GM19328 (cell line): Measurements from ENCODE around the gene ABCA12.
"Not testable (repeated sequence)": the region's sequence is repeated elsewhere in the genome, so short reads cannot be mapped to it uniquely, and the experiment has no call there.

Experiments used
- ATAC-seq: cut with Tn5 transposase; IDR thresholded peaks from one replicate; pipeline ENCODE4 v1.9.1; 2021; ENCODE audit warnings: mild to moderate bottlenecking, moderate library complexity; ENCODE audit not compliant: unreplicated experiment

Gene ABCA12, protein sequence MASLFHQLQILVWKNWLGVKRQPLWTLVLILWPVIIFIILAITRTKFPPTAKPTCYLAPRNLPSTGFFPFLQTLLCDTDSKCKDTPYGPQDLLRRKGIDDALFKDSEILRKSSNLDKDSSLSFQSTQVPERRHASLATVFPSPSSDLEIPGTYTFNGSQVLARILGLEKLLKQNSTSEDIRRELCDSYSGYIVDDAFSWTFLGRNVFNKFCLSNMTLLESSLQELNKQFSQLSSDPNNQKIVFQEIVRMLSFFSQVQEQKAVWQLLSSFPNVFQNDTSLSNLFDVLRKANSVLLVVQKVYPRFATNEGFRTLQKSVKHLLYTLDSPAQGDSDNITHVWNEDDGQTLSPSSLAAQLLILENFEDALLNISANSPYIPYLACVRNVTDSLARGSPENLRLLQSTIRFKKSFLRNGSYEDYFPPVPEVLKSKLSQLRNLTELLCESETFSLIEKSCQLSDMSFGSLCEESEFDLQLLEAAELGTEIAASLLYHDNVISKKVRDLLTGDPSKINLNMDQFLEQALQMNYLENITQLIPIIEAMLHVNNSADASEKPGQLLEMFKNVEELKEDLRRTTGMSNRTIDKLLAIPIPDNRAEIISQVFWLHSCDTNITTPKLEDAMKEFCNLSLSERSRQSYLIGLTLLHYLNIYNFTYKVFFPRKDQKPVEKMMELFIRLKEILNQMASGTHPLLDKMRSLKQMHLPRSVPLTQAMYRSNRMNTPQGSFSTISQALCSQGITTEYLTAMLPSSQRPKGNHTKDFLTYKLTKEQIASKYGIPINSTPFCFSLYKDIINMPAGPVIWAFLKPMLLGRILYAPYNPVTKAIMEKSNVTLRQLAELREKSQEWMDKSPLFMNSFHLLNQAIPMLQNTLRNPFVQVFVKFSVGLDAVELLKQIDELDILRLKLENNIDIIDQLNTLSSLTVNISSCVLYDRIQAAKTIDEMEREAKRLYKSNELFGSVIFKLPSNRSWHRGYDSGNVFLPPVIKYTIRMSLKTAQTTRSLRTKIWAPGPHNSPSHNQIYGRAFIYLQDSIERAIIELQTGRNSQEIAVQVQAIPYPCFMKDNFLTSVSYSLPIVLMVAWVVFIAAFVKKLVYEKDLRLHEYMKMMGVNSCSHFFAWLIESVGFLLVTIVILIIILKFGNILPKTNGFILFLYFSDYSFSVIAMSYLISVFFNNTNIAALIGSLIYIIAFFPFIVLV (N-terminal part only)

DNA sequence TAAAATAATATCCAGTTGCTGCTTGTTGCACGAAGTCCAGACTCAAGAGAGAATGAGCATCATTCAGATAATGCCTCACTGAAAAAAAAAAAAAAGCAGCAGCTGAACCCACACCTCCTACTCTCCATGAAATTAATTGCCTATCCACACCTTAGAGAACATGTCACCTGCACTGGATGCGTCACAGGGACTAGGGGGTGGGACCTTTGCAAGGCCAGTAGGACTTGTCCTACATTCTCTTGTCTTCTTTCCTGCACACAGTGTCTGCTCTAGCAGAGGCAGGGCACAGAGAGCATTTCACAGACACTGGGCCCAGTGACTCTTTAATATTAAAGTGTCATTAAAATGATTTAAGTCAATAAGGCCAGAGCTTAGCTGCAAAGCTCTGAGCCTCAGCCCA, at the start of gene ABCA12:
ABCA12 (minus strand) TSS at position 148 of the 400 bp plus-strand sequence. CDS start 418 bp downstream, outside the sequence.
- ATAC-seq = no peak

DNA sequence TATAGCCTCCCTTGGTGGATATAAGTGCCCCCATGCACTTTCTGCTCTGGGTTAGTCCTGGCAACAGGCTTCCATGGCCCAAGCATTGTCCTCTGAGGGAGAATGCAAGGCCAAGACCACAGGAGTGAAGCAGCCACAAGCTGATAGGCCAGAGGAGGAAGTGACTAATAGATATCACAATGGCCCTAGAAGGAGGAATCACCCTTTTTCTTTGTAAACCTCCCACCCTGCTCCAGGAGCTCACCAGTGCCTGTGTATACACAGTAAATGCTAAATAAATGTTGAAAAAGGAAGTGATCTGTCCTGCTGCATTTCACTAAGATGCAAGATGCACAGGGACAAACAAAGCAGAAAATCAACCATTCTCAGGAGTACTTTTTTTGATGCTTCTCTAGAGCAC, 49.7 kb upstream of the ABCA12 start:
- no peak for ATAC-seq

DNA sequence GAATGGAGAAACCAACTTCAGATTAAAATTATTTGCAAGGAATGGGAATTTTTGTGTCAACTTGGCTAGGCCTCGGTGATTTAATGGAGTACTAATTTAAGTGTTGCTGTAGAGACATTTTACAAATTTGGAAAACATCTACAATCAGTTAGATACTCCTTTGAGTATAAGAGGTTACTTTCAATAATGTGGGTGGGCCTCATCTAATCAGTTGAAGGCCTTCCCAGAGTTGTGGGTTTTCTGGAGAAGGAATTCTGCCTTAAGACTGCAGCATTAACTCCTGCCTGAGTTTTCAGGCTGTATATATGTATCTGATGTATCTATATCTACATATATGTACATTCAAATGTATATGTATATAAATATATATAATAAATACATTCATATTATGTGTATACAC, 47.6 kb upstream of the ABCA12 start:
- ATAC-seq = no peak

GRCh38 chr2:215178121-215178520, 39.7 kb upstream of the ABCA12 start:
- no peak for ATAC-seq

DNA sequence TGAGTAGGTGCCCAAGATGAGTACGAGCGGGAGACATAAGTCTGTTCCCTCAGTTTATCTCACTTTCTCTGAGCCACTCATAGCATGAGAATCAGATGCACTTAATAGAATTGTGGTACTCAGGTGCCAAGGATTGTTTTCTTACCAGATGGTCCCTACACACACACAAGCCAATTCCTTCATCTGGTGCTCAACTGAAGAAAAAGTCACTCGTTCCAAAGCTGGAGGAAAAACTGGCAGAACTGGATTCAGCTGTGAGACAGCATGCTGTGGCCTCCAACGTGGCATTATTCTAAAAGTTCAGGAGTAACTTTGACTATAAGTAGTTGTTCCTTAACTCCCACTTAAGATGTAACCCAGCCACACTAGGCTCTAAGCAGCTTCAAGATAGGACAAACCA, 33.4 kb upstream of the ABCA12 start:
- ATAC-seq = no peak

- peak; percentile 64 for ATAC-seq
These were observed 32.7 kb upstream of the ABCA12 start for GRCh38 chr2:215171151-215171550.

- not testable (repeated sequence) for ATAC-seq
These were observed 28.1 kb upstream of the ABCA12 start for GRCh38 chr2:215166505-215166904.

DNA sequence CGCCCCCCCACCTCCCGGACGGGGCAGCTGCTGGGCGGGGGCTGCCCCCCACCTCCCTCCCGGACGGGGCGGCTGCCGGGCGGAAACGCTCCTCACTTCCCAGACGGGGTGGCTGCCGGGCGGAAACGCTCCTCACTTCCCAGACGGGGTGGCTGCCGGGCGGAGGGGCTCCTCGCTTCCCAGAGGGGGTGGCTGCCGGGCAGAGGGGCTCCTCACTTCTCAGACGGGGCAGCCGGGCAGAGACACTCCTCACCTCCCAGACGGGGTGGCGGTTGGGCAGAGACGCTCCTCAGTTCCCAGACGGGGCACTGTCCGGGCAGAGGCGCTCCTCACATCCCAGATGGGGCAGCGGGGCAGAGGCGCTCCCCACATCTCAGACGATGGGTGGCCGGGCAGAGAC, 24.9 kb upstream of the ABCA12 start:
- not testable (repeated sequence) for ATAC-seq

DNA sequence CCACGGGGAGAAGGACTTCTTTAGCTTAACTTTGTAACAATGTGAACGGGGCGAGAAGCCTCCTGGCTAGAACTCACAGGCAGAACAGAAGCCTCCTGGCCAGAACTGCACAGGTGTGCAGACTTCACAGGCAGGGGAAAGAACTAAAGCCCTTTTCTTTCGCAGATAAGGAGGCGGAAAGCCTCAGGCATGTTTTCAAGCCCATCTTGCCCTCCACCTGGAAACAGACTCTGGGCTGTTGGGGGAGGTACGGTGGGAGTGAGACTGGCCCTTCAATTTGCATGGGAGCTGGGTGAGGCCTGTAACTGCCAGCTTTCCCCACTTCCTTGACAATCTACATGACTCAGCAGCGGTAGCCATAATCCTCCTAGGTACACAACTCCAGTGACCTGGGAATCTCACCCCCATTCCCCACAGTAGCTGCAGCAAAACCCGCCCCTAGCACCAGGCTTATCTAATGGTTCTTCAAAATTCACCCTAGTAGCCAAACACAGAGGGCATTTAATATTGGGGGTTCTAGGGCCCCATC, 22.9 kb upstream of the ABCA12 start:
- ATAC-seq = no peak

DNA sequence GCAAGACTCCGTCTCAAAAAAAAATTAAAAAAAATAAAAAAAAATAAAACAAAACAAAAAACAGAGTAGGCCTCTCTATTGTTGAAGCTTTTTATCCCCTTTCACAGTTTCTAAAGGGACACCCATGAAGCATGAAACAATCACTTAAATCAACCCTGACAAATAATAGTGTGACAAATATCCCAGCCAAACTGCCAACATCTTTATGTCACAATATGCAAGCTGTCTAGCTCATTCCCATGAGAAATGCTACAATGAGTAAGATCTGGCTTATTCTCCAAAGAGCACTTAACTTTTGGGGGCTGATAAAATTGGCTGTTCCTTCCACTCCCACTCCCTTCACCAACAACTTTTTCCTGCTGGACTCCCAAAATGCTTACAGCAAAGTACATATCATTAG, 21.7 kb upstream of the ABCA12 start:
- ATAC-seq = no peak

DNA sequence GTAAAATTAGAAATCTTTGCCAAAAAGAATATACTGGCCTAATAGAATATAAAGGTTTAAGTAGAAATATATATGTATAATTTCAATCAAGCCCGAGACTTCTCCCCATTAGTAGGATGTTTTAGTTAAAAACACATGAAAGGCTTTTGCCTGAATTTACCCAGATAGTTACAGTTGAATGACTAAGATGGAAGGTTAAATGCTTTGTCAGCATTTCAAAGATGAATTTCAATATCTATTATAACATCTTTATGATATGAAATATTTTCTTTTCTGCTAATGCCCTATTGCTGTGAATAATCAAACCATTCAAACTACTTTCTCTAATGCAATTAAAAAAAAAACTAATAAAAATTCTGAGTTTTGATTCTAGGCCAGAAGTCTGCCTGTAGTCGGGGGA, 18.0 kb upstream of the ABCA12 start:
- no peak for ATAC-seq

DNA sequence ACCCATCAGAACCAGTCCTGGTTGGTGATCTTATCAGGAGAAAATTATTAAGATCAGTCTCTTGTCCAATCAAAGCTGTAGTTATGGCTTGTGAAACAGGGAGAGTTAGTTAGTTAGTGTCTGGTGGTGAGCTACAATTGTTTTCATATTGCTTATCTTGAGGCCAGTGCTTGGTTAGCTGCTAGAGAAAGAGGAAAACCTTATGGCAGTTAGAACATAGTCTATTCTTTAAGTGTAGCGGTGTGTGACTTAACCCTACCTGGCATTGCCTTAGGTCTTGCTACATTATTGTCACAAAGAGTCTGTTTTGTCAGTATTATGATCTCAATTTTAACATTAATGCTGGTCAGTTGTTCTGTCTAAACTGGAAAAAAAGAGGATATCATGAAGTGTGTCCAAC, 11.5 kb upstream of the ABCA12 start:
- ATAC-seq = no peak

DNA sequence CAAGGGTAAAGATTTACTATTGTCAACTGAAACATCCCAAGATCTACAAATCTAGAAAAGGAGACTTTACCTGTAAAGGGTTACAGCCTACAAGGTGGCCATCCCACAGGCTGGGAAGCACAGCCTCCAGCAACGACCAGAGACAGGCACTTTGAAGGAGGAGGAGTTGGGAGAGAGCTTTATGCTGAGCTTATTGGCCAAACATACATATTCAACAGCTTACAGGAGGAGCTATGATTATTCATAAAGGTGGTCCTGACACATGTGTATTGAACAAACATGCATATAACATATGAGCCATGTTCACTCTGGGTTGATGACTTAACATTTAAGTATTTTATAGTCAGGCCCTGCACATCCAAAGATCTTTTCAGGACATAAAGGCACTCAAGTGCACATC, 11.1 kb upstream of the ABCA12 start:
- ATAC-seq = no peak

- ATAC-seq = no peak
These were observed 10.6 kb upstream of the ABCA12 start for GRCh38 chr2:215149060-215149459.

DNA sequence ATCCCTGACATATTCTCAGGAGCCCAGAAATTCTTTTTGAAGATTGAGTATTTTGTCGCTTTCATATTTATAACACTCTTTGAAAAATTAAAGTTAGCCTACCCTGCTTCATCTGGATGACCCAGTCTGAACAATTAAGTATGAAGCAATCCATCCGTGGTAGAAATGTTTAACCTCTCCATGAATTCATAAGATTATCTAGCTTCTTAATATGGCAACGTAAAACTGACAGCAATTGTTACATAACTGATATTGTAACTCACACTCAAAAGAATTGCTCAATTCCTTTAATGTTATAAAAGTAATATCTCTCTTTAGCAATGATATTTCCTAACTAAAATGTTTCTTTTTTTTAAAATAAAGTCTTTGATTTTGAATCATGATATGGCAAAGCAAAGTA, 7.2 kb upstream of the ABCA12 start:
- ATAC-seq = no peak

DNA sequence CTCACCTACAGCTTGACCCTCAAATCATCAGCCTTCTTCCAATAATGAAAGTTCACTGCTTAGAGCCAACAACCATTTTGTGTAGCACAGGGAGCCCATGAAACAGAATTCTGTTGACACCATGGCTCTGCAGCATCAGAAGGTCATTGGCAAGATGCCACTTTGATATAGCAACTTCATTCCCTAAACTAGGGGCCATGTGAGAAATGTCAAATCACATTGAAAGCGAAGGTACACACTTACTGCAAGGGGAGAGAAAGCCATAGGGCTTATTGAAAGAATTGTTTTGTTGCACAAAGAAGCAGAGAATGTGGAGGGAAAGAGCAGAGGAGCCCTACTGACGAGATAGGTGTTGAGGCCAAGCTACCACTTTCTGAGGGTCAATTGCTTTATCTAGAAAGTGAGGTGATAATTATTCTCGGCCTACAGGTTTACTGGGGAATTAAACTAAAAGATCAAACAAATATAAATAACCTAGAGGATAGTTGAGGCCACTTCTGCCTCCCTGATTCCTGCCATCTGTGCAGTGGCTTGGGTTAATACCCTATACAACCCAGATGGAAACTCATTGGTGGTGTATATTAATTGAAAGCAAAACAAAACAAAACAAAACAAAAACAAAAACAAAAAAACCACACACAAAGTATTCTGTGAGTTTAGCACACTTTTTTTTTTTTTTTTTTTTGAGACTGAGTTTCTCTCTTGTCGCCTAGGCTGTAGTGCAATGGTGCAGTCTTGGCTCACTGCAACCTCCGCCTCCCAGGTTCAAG, 5.9 kb upstream of the ABCA12 start:
- ATAC-seq = no peak

DNA sequence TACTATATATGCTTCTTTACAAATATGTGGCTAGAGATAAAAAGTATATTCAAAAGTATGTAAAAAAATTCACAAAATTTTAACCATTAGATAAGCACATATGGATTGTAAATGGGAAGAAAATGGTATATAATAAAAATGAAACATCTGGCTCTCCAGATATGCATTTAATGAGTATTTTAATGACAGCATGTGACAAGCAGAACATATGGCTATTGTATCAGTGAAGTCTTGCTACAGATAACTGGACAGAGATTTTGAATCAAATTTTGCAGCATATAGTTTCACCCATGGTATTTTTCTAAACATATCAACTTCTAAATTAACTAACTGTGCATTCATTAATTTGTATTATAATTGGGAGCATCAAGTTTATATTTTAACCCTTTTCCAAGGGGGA, 5.0 kb upstream of the ABCA12 start:
- ATAC-seq = no peak

DNA sequence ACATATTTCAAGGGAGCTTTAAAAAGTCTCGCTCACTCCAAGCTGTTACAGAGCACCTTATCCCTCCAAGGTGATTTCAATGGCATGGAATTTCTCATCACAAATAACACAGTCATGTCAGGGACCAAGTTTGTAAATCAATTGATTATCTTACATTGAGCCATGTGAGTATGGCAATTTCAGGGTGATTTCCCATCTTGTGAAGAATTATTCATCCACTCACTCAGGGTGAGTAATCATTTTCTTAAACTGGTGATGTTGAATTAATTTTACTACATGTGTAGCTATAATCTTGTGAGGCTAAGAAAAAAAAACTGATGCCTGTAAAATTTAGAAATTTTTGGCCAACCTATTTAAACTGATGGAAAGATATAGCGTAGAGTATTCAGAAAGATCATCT, 3.3 kb upstream of the ABCA12 start:
- ATAC-seq = no peak

GRCh38 chr2:215140166-215140707, 1.8 kb upstream of the ABCA12 start:
- no peak for ATAC-seq

- ATAC-seq = no peak
These were observed 585 bp downstream of the ABCA12 start for GRCh38 chr2:215137741-215138340.
